HL-60 (cell line): Measurements from ENCODE around the gene CELSR2.
"Not testable (repeated sequence)": the region's sequence is repeated elsewhere in the genome, so short reads cannot be mapped to it uniquely, and the experiment has no call there.

Experiments used
- DNase-seq, 2 experiments: peaks; one replicate each; pipeline ENCODE4 v3.0.0-alpha.2; 2010 to 2020; ENCODE audit warnings: low read depth in 1 of 2, low spot score in 1 of 2
- H3K27ac ChIP-seq: fragments of 250-450 bp; sonication (Bioruptor Pico); replicated peaks from 2 replicates; pipeline ENCODE4 v1.5.1; 2020; ENCODE audit warnings: mild to moderate bottlenecking, moderate library complexity
- H3K27me3 ChIP-seq: fragments of 250-450 bp; sonication (Bioruptor Pico); 2 replicates; pipeline ENCODE4 v1.5.1; 2021; ENCODE audit warnings: mild to moderate bottlenecking, moderate library complexity; ENCODE audit not compliant: insufficient read depth, poor library complexity, severe bottlenecking
- H3K4me3 ChIP-seq: replicated peaks from 2 replicates; pipeline ENCODE4 v1.5.1; 2011; ENCODE audit warnings: mild to moderate bottlenecking, control low read depth, low read length; ENCODE audit not compliant: insufficient read depth
- CTCF ChIP-seq: IDR thresholded peaks from one replicate; pipeline ENCODE4 v1.5.1; 2011; ENCODE audit warnings: low read length, control low read depth, inconsistent platforms; ENCODE audit not compliant: insufficient read depth
- GABPA ChIP-seq: IDR thresholded peaks from 2 replicates; pipeline ENCODE4 v1.6.1; 2012; ENCODE audit warnings: low read depth
- POLR2AphosphoS5 ChIP-seq: IDR thresholded peaks from 2 replicates; pipeline ENCODE4 v1.6.1; 2012; ENCODE audit warnings: low read depth
- REST ChIP-seq: IDR thresholded peaks from 2 replicates; pipeline ENCODE4 v1.6.1; 2012; ENCODE audit warnings: low read depth; ENCODE audit not compliant: insufficient replicate concordance
- SPI1 ChIP-seq: IDR thresholded peaks from 2 replicates; pipeline ENCODE4 v1.6.1; 2012; ENCODE audit warnings: low read depth, mild to moderate bottlenecking, borderline replicate concordance

Gene CELSR2

GRCh38 chr1:109283748-109284600, 34.6 kb downstream of the CELSR2 start:
- no peak for TF ChIP-seq GABPA
- Histone ChIP-seq H3K4me3 (peak overlapping the region; percentile 84), H3K27ac (peak overlapping the region; percentile 82), H3K27me3 (no peaks in the 10 kb centered on the region)
- DNase-seq: no peak

- H3K4me3 ChIP-seq: not testable (repeated sequence)
Measured at GRCh38 chr1:109286762-109287161, 37.4 kb downstream of the CELSR2 start.

GRCh38 chr1:109290137-109290536, 40.8 kb downstream of the CELSR2 start:
- no peak overlapping the region for H3K4me3 ChIP-seq

More at GRCh38 chr1:109286762-109287161, 37.4 kb downstream of the CELSR2 start:
- not testable (repeated sequence) for H3K27ac ChIP-seq, H3K27me3 ChIP-seq, DNase-seq

GRCh38 chr1:109290998-109291397, 41.7 kb downstream of the CELSR2 start:
- TF ChIP-seq SPI1 (peak; percentile 41; the same call in 1 of the 2 replicates), POLR2AphosphoS5 (no peak), CTCF (no peak), REST (no peak), GABPA (no peak)
- H3K27me3 ChIP-seq: no peaks in the 10 kb centered on the region
- no peak overlapping the region; the same call in 1 of the 2 replicates for H3K27ac ChIP-seq
- H3K4me3 ChIP-seq: no peak overlapping the region
- DNase-seq: peak in 1 of 2 experiments; percentile 84

More at GRCh38 chr1:109290137-109290536, 40.8 kb downstream of the CELSR2 start:
- DNase-seq: no peak
- no peaks in the 10 kb centered on the region for H3K27me3 ChIP-seq
- TF ChIP-seq SPI1 (no peak), REST (no peak), CTCF (no peak), POLR2AphosphoS5 (no peak), GABPA (no peak)
- no peak overlapping the region for H3K27ac ChIP-seq

GRCh38 chr1:109292364-109292763, 43.0 kb downstream of the CELSR2 start:
- no peak for DNase-seq
- Histone ChIP-seq H3K4me3 (no peak overlapping the region), H3K27ac (no peak overlapping the region), H3K27me3 (no peaks in the 10 kb centered on the region)
- TF ChIP-seq CTCF: no peak
- no peak for TF ChIP-seq REST
- TF ChIP-seq SPI1: no peak
- TF ChIP-seq POLR2AphosphoS5: no peak
- no peak for TF ChIP-seq GABPA
